Subcutaneous abdominal adipose tissue (tissue), 5 donors: ENCODE measurements around the gene TMEM80.
A peak's percentile ranks its signal among the peaks of the same experiment; 100 is the strongest.
"Not testable (repeated sequence)": the region's sequence is repeated elsewhere in the genome, so short reads cannot be mapped to it uniquely, and the experiment has no call there.

Experiments
- H3K27ac ChIP-seq: one replicate; pipeline ENCODE4 v1.7.0; 2013; ENCODE audit warnings: low read depth, mild to moderate bottlenecking, inconsistent platforms, low read length, moderate library complexity
- H3K27me3 ChIP-seq, 5 donors: one replicate each; pipeline ENCODE4 v1.7.0; 2013; ENCODE audit warnings: low read length in 5 of 5, inconsistent platforms in 1 of 5; ENCODE audit not compliant: control insufficient read depth in 5 of 5, insufficient read depth in 4 of 5
- H3K36me3 ChIP-seq, 5 donors: one replicate each; pipeline ENCODE4 v1.7.0; 2013; ENCODE audit warnings: low read length in 5 of 5; ENCODE audit not compliant: control insufficient read depth in 5 of 5, insufficient read depth in 5 of 5
- H3K4me1 ChIP-seq, 5 donors: one replicate each; pipeline ENCODE4 v1.7.0; 2013; ENCODE audit warnings: low read length in 5 of 5, mild to moderate bottlenecking in 3 of 5, moderate library complexity in 1 of 5; ENCODE audit not compliant: control insufficient read depth in 5 of 5, insufficient read depth in 5 of 5
- H3K4me3 ChIP-seq, 5 donors: one replicate each; pipeline ENCODE4 v1.7.0; 2013; ENCODE audit warnings: low read length in 5 of 5, low read depth in 1 of 5
- H3K9ac ChIP-seq, 5 donors: one replicate each; pipeline ENCODE4 v1.7.0; 2013; ENCODE audit warnings: low read length in 5 of 5, mild to moderate bottlenecking in 4 of 5, moderate library complexity in 3 of 5
- H3K9me3 ChIP-seq, 5 donors: one replicate each; pipeline ENCODE4 v1.7.0; 2013; ENCODE audit warnings: low read length in 5 of 5; ENCODE audit not compliant: control insufficient read depth in 5 of 5
- donor health status: healthy.
- donor health status: healthy.
- donor health status: healthy.
- donor health status: healthy.
- donor health status: healthy.

Gene TMEM80

GRCh38 chr11:724778-725386, 29.3 kb downstream of the TMEM80 start:
- H3K36me3 ChIP-seq, result no peaks in the 10 kb centered on the region
- no peak overlapping the region for H3K9ac ChIP-seq
- no peaks in the 10 kb centered on the region for H3K9me3 ChIP-seq
- no peak overlapping the region for H3K4me3 ChIP-seq
- no peak overlapping the region for H3K27ac ChIP-seq
- peaks cover 0 to 38% (median 34%) of the 10 kb centered on the region in 5 donors for H3K4me1 ChIP-seq
- peaks cover 0 to 39% (median 25%) of the 10 kb centered on the region in 5 donors for H3K27me3 ChIP-seq

- Histone ChIP-seq H3K4me1 (peaks cover 0 to 38% (median 34%) of the 10 kb centered on the region in 5 donors), H3K9me3 (no peaks in the 10 kb centered on the region), H3K36me3 (no peaks in the 10 kb centered on the region), H3K4me3 (no peak overlapping the region), H3K27me3 (peaks cover 0 to 31% (median 22%) of the 10 kb centered on the region in 5 donors), H3K9ac (no peak overlapping the region), H3K27ac (no peak overlapping the region)
These were observed 30.1 kb downstream of the TMEM80 start for GRCh38 chr11:725624-726202.

- Histone ChIP-seq H3K4me1 (peaks cover 0 to 34% (median 30%) of the 10 kb centered on the region in 5 donors), H3K36me3 (no peaks in the 10 kb centered on the region), H3K4me3 (peak overlapping the region in 1 of 5 donors; percentile 22), H3K27me3 (peaks cover 0 to 25% (median 16%) of the 10 kb centered on the region in 5 donors), H3K27ac (peak overlapping the region; percentile 89), H3K9me3 (no peaks in the 10 kb centered on the region), H3K9ac (peak overlapping the region in 2 of 5 donors; percentile 40 to 63)
These were observed 30.9 kb downstream of the TMEM80 start for GRCh38 chr11:726278-727220.

GRCh38 chr11:727281-727701, 31.7 kb downstream of the TMEM80 start:
- no peaks in the 10 kb centered on the region for H3K9me3 ChIP-seq
- no peaks in the 10 kb centered on the region for H3K36me3 ChIP-seq
- peak overlapping the region in 4 of 5 donors; percentile 21 to 63 (median 32) for H3K9ac ChIP-seq
- H3K4me3 ChIP-seq, result no peak overlapping the region
- H3K27me3 ChIP-seq, result peaks cover 0 to 20% (median 8%) of the 10 kb centered on the region in 5 donors
- peak overlapping the region; percentile 89 for H3K27ac ChIP-seq
- peaks cover 0 to 32% (median 30%) of the 10 kb centered on the region in 5 donors for H3K4me1 ChIP-seq

- Histone ChIP-seq H3K36me3 (no peaks in the 10 kb centered on the region), H3K4me3 (no peak overlapping the region), H3K9ac (peak overlapping the region in 3 of 5 donors; percentile 21 to 66 (median 63)), H3K27me3 (peaks cover 0 to 16% (median 7%) of the 10 kb centered on the region in 5 donors), H3K4me1 (peaks cover 0 to 30% (median 29%) of the 10 kb centered on the region in 5 donors), H3K27ac (peak overlapping the region; percentile 89), H3K9me3 (no peaks in the 10 kb centered on the region)
These were observed 32.5 kb downstream of the TMEM80 start for GRCh38 chr11:727859-728748.

- H3K27me3 ChIP-seq, result peaks cover 0 to 14% (median 11%) of the 10 kb centered on the region in 5 donors
- H3K9ac ChIP-seq, result peak overlapping the region in 1 of 5 donors; percentile 47
- peak overlapping the region; percentile 89 for H3K27ac ChIP-seq
- H3K9me3 ChIP-seq, result no peaks in the 10 kb centered on the region
- H3K36me3 ChIP-seq, result no peaks in the 10 kb centered on the region
- H3K4me3 ChIP-seq, result no peak overlapping the region
- H3K4me1 ChIP-seq, result peaks cover 0 to 30% (median 27%) of the 10 kb centered on the region in 5 donors
These were observed 33.4 kb downstream of the TMEM80 start for GRCh38 chr11:728901-729491.

GRCh38 chr11:729492-730074, 34.0 kb downstream of the TMEM80 start:
- Histone ChIP-seq H3K36me3 (no peaks in the 10 kb centered on the region), H3K4me1 (peaks cover 0 to 30% (median 27%) of the 10 kb centered on the region in 5 donors), H3K4me3 (no peak overlapping the region), H3K9ac (peak overlapping the region in 1 of 5 donors; percentile 47), H3K27ac (no peak overlapping the region), H3K27me3 (peaks cover 0 to 12% (median 10%) of the 10 kb centered on the region in 5 donors), H3K9me3 (no peaks in the 10 kb centered on the region)

- no peaks in the 10 kb centered on the region for H3K9me3 ChIP-seq
- no peaks in the 10 kb centered on the region for H3K36me3 ChIP-seq
- peaks cover 0 to 12% (median 11%) of the 10 kb centered on the region in 5 donors for H3K4me1 ChIP-seq
- no peak overlapping the region for H3K27ac ChIP-seq
- H3K27me3 ChIP-seq, result peaks cover 0 to 5% (median 0%) of the 10 kb centered on the region in 5 donors
- no peak overlapping the region for H3K9ac ChIP-seq
- H3K4me3 ChIP-seq, result no peak overlapping the region
These were observed 37.5 kb downstream of the TMEM80 start for GRCh38 chr11:733072-733471.

- H3K9ac ChIP-seq, H3K27me3 ChIP-seq: not testable (repeated sequence)
These were observed 38.9 kb downstream of the TMEM80 start for GRCh38 chr11:734541-734940.

More at GRCh38 chr11:734541-734940, 38.9 kb downstream of the TMEM80 start:
- H3K27ac ChIP-seq, H3K9me3 ChIP-seq, H3K4me3 ChIP-seq, H3K36me3 ChIP-seq, H3K4me1 ChIP-seq: not testable (repeated sequence)
